ELR (cell line): ENCODE data around the gene REEP5.
"Not testable (repeated sequence)": the region's sequence is repeated elsewhere in the genome, so short reads cannot be mapped to it uniquely, and the experiment has no call there.

Experiments
- DNase-seq: peaks from one replicate; pipeline ENCODE4 v3.0.0-alpha.2; 2015; ENCODE audit warnings: low read depth

The REEP5 gene

GRCh38 chr5:112933105-112933504 lies 11.1 kb upstream of the REEP5 start:
- DNase-seq = no peak

- DNase-seq = no peak
Measured at GRCh38 chr5:112931473-112931872, 9.4 kb upstream of the REEP5 start.

GRCh38 chr5:112930082-112930344 lies 8.0 kb upstream of the REEP5 start:
- no peak for DNase-seq

GRCh38 chr5:112929336-112930081 lies 7.5 kb upstream of the REEP5 start:
- DNase-seq = no peak

- DNase-seq = no peak
Measured at GRCh38 chr5:112923988-112924387, 2.0 kb upstream of the REEP5 start.

GRCh38 chr5:112923148-112923917 lies 1.3 kb upstream of the REEP5 start:
- no peak for DNase-seq

- peak; percentile 79 for DNase-seq
Measured at GRCh38 chr5:112921026-112921832, 798 bp downstream of the REEP5 start.

GRCh38 chr5:112919972-112920371 lies 2.1 kb downstream of the REEP5 start:
- DNase-seq = no peak

- DNase-seq = no peak
Measured at GRCh38 chr5:112918679-112919078, 3.3 kb downstream of the REEP5 start.

GRCh38 chr5:112918136-112918535 lies 3.9 kb downstream of the REEP5 start:
- no peak for DNase-seq

GRCh38 chr5:112917453-112917995 lies 4.5 kb downstream of the REEP5 start:
- DNase-seq = peak; percentile 45

- no peak for DNase-seq
Measured at GRCh38 chr5:112915831-112916230, 6.2 kb downstream of the REEP5 start.

GRCh38 chr5:112914584-112914983 lies 7.4 kb downstream of the REEP5 start:
- peak; percentile 66 for DNase-seq

- DNase-seq = no peak
Measured at GRCh38 chr5:112910529-112910928, 11.5 kb downstream of the REEP5 start.

GRCh38 chr5:112908854-112909253 lies 13.2 kb downstream of the REEP5 start:
- DNase-seq = no peak

GRCh38 chr5:112907166-112907631 lies 14.8 kb downstream of the REEP5 start:
- no peak for DNase-seq

- DNase-seq = no peak
Measured at GRCh38 chr5:112906637-112907036, 15.4 kb downstream of the REEP5 start.

- not testable (repeated sequence) for DNase-seq
Measured at GRCh38 chr5:112904996-112905395, 17.0 kb downstream of the REEP5 start.

- DNase-seq = no peak
Measured at GRCh38 chr5:112902561-112902960, 19.5 kb downstream of the REEP5 start.

GRCh38 chr5:112895682-112896081 lies 26.3 kb downstream of the REEP5 start:
- DNase-seq = no peak

GRCh38 chr5:112892776-112893175 lies 29.3 kb downstream of the REEP5 start:
- DNase-seq = no peak

GRCh38 chr5:112892066-112892465 lies 30.0 kb downstream of the REEP5 start:
- not testable (repeated sequence) for DNase-seq
